ENCODE results near the gene FNDC8. TPM values are rescaled to one million over a fixed set of nuclear protein-coding genes. Genes with fewer than 3 reads are reported as not detected.

FNDC8 gene
- total and polyA plus RNA-seq, 9 of the 15 experiments (the other 6 are each of a cell fraction or from before 2014, with no cell fraction given), result 0.04 TPM; not detected in 8

DNA sequence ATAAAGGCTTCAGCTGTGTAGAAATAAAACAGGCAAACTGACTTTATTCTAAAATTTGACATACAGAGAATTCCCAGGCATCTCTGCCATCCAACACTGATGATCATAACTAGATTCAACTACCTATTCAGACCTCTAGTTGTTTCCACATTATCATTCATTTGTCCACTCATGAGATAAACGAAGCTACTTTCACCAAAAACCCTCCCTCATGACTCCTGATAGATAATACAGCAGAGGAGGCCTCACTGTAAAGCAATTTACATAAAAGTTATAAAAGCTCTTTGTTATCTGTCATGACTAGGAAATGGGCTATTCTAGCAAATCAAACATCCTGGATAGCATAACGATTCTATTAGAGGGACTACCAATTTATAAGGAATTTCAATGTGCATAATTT lies 38.3 kb upstream of the FNDC8 start:
- H2AFZ ChIP-seq (ENCODE audit: low read depth, low read length), result no peak overlapping the region
- no peak for FAIRE-seq
- in situ Hi-C loops (cut with MboI) (no loop called here), intact Hi-C loops (cut with micrococcal nuclease) (no loop called here)
- no peaks in the 10 kb centered on the region for H3K9me3 ChIP-seq (replicated peaks; ENCODE audit: control insufficient read depth, insufficient read depth, low read depth, low read length)
- no peaks in the 10 kb centered on the region for H3K27me3 ChIP-seq (ENCODE audit: control insufficient read depth in 2 of 2, insufficient read depth in 2 of 2, low read length in 2 of 2)
- H3K27ac ChIP-seq (ENCODE audit: extremely low read depth, low read depth, low read length), result no peak overlapping the region
- no peak overlapping the region for H3K4me3 ChIP-seq
- 8% methylated on average over 2 of the region's 2 CpGs for WGBS (ENCODE audit: insufficient coverage, low coverage, missing lambda C conversion rate)
- H4K20me1 ChIP-seq (replicated peaks; ENCODE audit: control insufficient read depth, insufficient read depth, low read length), result no peaks in the 10 kb centered on the region
- no peak overlapping the region for H3K9ac ChIP-seq (ENCODE audit: insufficient read depth in 1 of 2, low read depth in 2 of 2, low read length in 2 of 2)
- TF ChIP-seq GTF2A2 (tag; IDR thresholded peaks at IDR 0.05) (no peak), NFRKB (IDR thresholded peaks at IDR 0.05; ENCODE audit: low read depth) (no peak), HMBOX1 (IDR thresholded peaks at IDR 0.05) (peak; percentile 79), NR2C2 (CRISPR knock-in tag; IDR thresholded peaks at IDR 0.05) (no peak), NR2C2 (tag; IDR thresholded peaks at IDR 0.05) (no peak), ARID3B (CRISPR knock-in tag; IDR thresholded peaks at IDR 0.05; ENCODE audit: borderline replicate concordance) (no peak), ZC3H11A (IDR thresholded peaks at IDR 0.05; ENCODE audit: low read depth, low read length) (no peak), RAD51 (IDR thresholded peaks at IDR 0.05; ENCODE audit: borderline replicate concordance, low read depth) (no peak), ZNF830 (CRISPR knock-in tag; IDR thresholded peaks at IDR 0.05) (no peak)
- H3K4me1 ChIP-seq (replicated peaks in 1 of 2; ENCODE audit: control insufficient read depth in 2 of 2, insufficient read depth in 2 of 2, low read length in 2 of 2), result peaks cover 6 to 35% of the 10 kb centered on the region in 2 experiments; a peak in 4 of 5 replicates
- ATAC-seq, result no peak
- POLR2A ChIA-PET, result interaction anchor here (0.6 to 2.1 kb wide), 5 partner anchors 11 to 187 kb away, joined by 3 to 9 read pairs (median 3); no protein-coding TSS in a partner anchor
- no peak overlapping the region for H3K4me2 ChIP-seq (ENCODE audit: insufficient read depth, low read length)
- no peaks in the 10 kb centered on the region for H3K36me3 ChIP-seq (ENCODE audit: control insufficient read depth, insufficient read depth, low read length)
- DNase-seq (ENCODE audit: extremely low read depth in 1 of 4, low spot score in 3 of 4), result peak in 1 of 4 experiments; percentile 16
- no TSS peak for BruUV-seq (replicated peaks)
- H3K79me2 ChIP-seq (ENCODE audit: control insufficient read depth, insufficient read depth, low read length), result peaks cover 55% of the 10 kb centered on the region
- H3K9me1 ChIP-seq (ENCODE audit: control insufficient read depth, insufficient read depth, low read length), result peaks cover 3% of the 10 kb centered on the region
- CTCF ChIA-PET (ENCODE audit: low intra/inter-chr PET ratio), result no interaction called here
